SK-N-SH treated with all-trans-retinoic acid at 6 μM for 48 hours (cell line): Measurements from ENCODE around the gene AMPD1.

Experiments
- ATAC-seq: fragments of 200-7000 bp; cut with Tn5 transposase; 3 replicates; pipeline ENCODE4 v1.9.1; 2020; ENCODE audit warnings: mild to moderate bottlenecking, moderate library complexity
- ARNTL ChIP-seq: fragments of 450-650 bp; formaldehyde crosslinking; IDR thresholded peaks from 2 replicates; pipeline ENCODE4 v1.5.0; 2020; ENCODE audit warnings: low read depth, mild to moderate bottlenecking, moderate library complexity, borderline replicate concordance
- BACH2 ChIP-seq: fragments of 250-450 bp; sonication (Bioruptor Pico); IDR thresholded peaks from 2 replicates; pipeline ENCODE4 v1.9.0; 2021; ENCODE audit warnings: mild to moderate bottlenecking, borderline replicate concordance
- CREB5 ChIP-seq: fragments of 250-450 bp; sonication (Bioruptor Pico); IDR thresholded peaks from 2 replicates; pipeline ENCODE4 v1.5.1; 2020; ENCODE audit warnings: low read depth, mild to moderate bottlenecking, moderate library complexity
- CSDC2 ChIP-seq: fragments of 250-450 bp; sonication (Bioruptor Pico); IDR thresholded peaks from 2 replicates; pipeline ENCODE4 v1.5.0; 2020; ENCODE audit warnings: mild to moderate bottlenecking, moderate library complexity
- CSRNP3 ChIP-seq: fragments of 250-450 bp; sonication (Bioruptor Pico); IDR thresholded peaks from 2 replicates; pipeline ENCODE4 v1.5.1; 2021; ENCODE audit warnings: mild to moderate bottlenecking, moderate library complexity
- ESRRG ChIP-seq: fragments of 250-450 bp; sonication (Bioruptor Pico); IDR thresholded peaks from 2 replicates; pipeline ENCODE4 v1.6.1; 2021; ENCODE audit warnings: mild to moderate bottlenecking
- GLIS3 ChIP-seq: fragments of 250-450 bp; sonication (Bioruptor Pico); IDR thresholded peaks from 2 replicates; pipeline ENCODE4 v1.5.0; 2020; ENCODE audit warnings: mild to moderate bottlenecking, moderate library complexity
- ISL1 ChIP-seq: fragments of 250-450 bp; sonication (Bioruptor Pico); IDR thresholded peaks from 2 replicates; pipeline ENCODE4 v2.1.2; 2022; ENCODE audit warnings: mild to moderate bottlenecking, moderate library complexity
- OSR1 ChIP-seq: fragments of 250-450 bp; sonication (Bioruptor Pico); IDR thresholded peaks from 2 replicates; pipeline ENCODE4 v1.8.0; 2022; ENCODE audit warnings: moderate library complexity, mild to moderate bottlenecking, inconsistent platforms
- PATZ1 ChIP-seq: fragments of 250-450 bp; sonication (Bioruptor Pico); IDR thresholded peaks from 2 replicates; pipeline ENCODE4 v1.8.0; 2020; ENCODE audit warnings: mild to moderate bottlenecking, moderate library complexity, borderline replicate concordance
- POU6F1 ChIP-seq: fragments of 250-450 bp; sonication (Bioruptor Pico); IDR thresholded peaks from 2 replicates; pipeline ENCODE4 v1.8.0; 2021; ENCODE audit warnings: low read depth, mild to moderate bottlenecking, moderate library complexity, borderline replicate concordance
- PPARA ChIP-seq: fragments of 250-450 bp; sonication (Bioruptor Pico); IDR thresholded peaks from 2 replicates; pipeline ENCODE4 v1.5.0; 2020; ENCODE audit warnings: mild to moderate bottlenecking, borderline replicate concordance
- RARB ChIP-seq: fragments of 250-450 bp; sonication (Bioruptor Pico); IDR thresholded peaks from 2 replicates; pipeline ENCODE4 v1.8.0; 2021; ENCODE audit warnings: mild to moderate bottlenecking, moderate library complexity
- SNAI2 ChIP-seq: fragments of 250-450 bp; sonication (Bioruptor Pico); IDR thresholded peaks from 2 replicates; pipeline ENCODE4 v1.5.0; 2020; ENCODE audit warnings: mild to moderate bottlenecking, moderate library complexity
- TCF4 ChIP-seq: fragments of 250-450 bp; sonication (Bioruptor Pico); IDR thresholded peaks from 2 replicates; pipeline ENCODE4 v1.8.0; 2021; ENCODE audit warnings: mild to moderate bottlenecking, moderate library complexity, borderline replicate concordance
- TOX ChIP-seq: fragments of 250-450 bp; sonication (Bioruptor Pico); IDR thresholded peaks from 2 replicates; pipeline ENCODE4 v1.8.0; 2021; ENCODE audit warnings: mild to moderate bottlenecking, moderate library complexity, borderline replicate concordance
- TSHZ2 ChIP-seq: fragments of 250-450 bp; sonication (Bioruptor Pico); IDR thresholded peaks from 2 replicates; pipeline ENCODE4 v1.5.0; 2020; ENCODE audit warnings: mild to moderate bottlenecking, moderate library complexity
- ZC3H10 ChIP-seq: fragments of 250-450 bp; sonication (Bioruptor Pico); IDR thresholded peaks from 2 replicates; pipeline ENCODE4 v1.5.1; 2021; ENCODE audit warnings: mild to moderate bottlenecking, moderate library complexity
- ZFP3 ChIP-seq: fragments of 250-450 bp; sonication (Bioruptor Pico); IDR thresholded peaks from 2 replicates; pipeline ENCODE4 v1.5.0; 2020; ENCODE audit warnings: mild to moderate bottlenecking, moderate library complexity
- ZFP30 ChIP-seq: fragments of 450-650 bp; formaldehyde crosslinking; IDR thresholded peaks from 2 replicates; pipeline ENCODE4 v1.5.0; 2022; ENCODE audit warnings: mild to moderate bottlenecking, moderate library complexity
- ZNF565 ChIP-seq: fragments of 450-650 bp; formaldehyde crosslinking; conservative IDR thresholded peaks from 2 replicates; pipeline ENCODE4 v1.5.0; 2020; ENCODE audit warnings: low read depth, mild to moderate bottlenecking, moderate library complexity
- ZNF70 ChIP-seq: fragments of 450-650 bp; formaldehyde crosslinking; IDR thresholded peaks from 2 replicates; pipeline ENCODE4 v1.5.0; 2020; ENCODE audit warnings: mild to moderate bottlenecking, moderate library complexity
- ZNF8 ChIP-seq: fragments of 450-650 bp; formaldehyde crosslinking; IDR thresholded peaks from 2 replicates; pipeline ENCODE4 v1.5.0; 2020; ENCODE audit warnings: mild to moderate bottlenecking, moderate library complexity

The AMPD1 gene

GRCh38 chr1:114702737-114703136, 7.4 kb upstream of the AMPD1 start:
- TF ChIP-seq POU6F1 (no peak), RARB (CRISPR knock-in tag) (no peak), PATZ1 (CRISPR knock-in tag) (no peak), ZC3H10 (CRISPR knock-in tag) (no peak), TCF4 (no peak), SNAI2 (CRISPR knock-in tag) (no peak), ZNF8 (no peak), ARNTL (CRISPR knock-in tag) (no peak), TSHZ2 (CRISPR knock-in tag) (no peak), CSRNP3 (CRISPR knock-in tag) (no peak), ISL1 (no peak), CREB5 (CRISPR knock-in tag) (no peak), PPARA (CRISPR knock-in tag) (no peak), TOX (CRISPR knock-in tag) (no peak), ZNF565 (CRISPR knock-in tag) (no peak), ZFP3 (no peak), ESRRG (CRISPR knock-in tag) (no peak), GLIS3 (CRISPR knock-in tag) (no peak), CSDC2 (CRISPR knock-in tag) (no peak), ZFP30 (no peak)
- ATAC-seq = peak; percentile 13; the same call in 1 of the 3 replicates

GRCh38 chr1:114701931-114702330, 6.6 kb upstream of the AMPD1 start:
- ATAC-seq = peak; percentile 20; the same call in 1 of the 3 replicates
- TF ChIP-seq POU6F1 = no peak
- TF ChIP-seq ZC3H10 (CRISPR knock-in tag) = no peak
- no peak for TF ChIP-seq PATZ1 (CRISPR knock-in tag)
- no peak for TF ChIP-seq ISL1
- no peak for TF ChIP-seq ESRRG (CRISPR knock-in tag)
- TF ChIP-seq CREB5 (CRISPR knock-in tag) = no peak
- no peak for TF ChIP-seq GLIS3 (CRISPR knock-in tag)
- TF ChIP-seq CSDC2 (CRISPR knock-in tag) = no peak
- TF ChIP-seq ZFP30 = no peak
- TF ChIP-seq ZNF70 (CRISPR knock-in tag) = no peak
- TF ChIP-seq CSRNP3 (CRISPR knock-in tag) = no peak
- TF ChIP-seq TOX (CRISPR knock-in tag) = no peak
- TF ChIP-seq SNAI2 (CRISPR knock-in tag) = no peak
- no peak for TF ChIP-seq OSR1
- TF ChIP-seq BACH2 (CRISPR knock-in tag) = no peak
